CD4-positive, alpha-beta T cell treated with Interleukin-17A for 1 hour (primary cell): ENCODE results near the gene TTC34.
"Not testable (repeated sequence)": the region's sequence is repeated elsewhere in the genome, so short reads cannot be mapped to it uniquely, and the experiment has no call there.

ENCODE experiments used
- DNase-seq: peaks from one replicate; pipeline ENCODE4 v3.0.0-alpha.2; 2020

TTC34 gene

DNA sequence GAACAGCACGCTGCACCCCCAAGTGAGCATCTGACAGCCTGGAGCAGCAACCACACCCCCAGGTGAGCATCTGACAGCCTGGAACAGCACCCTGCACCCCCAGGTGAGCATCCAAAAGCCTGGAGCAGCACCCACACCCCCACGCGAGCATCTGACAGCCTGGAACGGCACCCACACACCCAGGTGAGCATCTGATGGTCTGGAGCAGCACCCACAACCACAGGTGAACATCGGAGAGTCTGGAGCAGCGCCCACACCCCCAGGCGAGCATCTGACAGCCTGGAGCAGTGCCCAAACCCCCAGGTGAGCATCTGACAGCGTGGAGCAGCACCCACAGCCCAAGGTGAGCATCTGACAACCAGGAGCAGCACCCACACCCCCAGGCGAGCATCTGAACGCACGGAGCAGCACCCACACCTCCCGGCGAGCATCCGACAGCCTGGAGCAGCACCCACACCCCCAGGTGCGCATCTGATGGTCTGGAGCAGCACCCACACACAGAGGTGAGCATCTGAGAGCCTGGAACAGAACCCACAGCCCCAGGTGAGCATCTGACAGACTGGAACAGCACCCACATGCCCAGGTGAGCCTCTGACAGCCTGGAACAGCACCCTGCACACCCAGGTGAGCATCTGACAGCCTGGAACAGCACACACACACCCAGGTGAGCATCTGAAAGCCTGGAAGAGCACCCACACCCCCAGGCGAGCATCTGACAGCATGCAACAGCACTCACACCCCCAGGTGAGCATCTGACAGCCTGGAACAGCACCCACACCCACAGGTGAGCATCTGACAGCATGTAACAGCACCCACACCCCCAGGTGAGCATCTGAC lies 145.7 kb downstream of the TTC34 start:
- not testable (repeated sequence) for DNase-seq

DNA sequence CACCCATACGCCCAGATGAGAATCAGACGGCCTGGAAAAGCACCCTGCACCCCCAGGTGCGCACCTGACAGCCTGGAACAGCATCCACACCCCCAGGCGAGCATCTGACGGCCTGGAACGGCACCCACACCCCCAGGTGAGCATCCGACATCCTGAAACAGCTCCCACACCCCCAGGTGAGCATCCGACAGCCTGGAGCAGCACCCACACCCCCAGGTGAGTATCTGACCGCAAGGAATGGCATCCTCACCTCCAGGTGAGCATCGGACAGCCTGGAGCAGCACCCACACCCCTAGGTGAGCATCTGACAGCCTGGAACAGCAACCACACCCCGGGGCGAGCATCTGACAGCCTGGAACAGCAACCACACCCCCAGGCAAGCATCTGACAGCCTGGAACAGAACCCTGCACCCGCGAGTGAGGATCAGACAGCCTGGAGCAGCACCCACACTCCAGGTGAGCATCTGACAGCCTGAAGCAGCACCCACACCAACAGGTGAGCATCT lies 147.0 kb downstream of the TTC34 start:
- DNase-seq = not testable (repeated sequence)

DNA sequence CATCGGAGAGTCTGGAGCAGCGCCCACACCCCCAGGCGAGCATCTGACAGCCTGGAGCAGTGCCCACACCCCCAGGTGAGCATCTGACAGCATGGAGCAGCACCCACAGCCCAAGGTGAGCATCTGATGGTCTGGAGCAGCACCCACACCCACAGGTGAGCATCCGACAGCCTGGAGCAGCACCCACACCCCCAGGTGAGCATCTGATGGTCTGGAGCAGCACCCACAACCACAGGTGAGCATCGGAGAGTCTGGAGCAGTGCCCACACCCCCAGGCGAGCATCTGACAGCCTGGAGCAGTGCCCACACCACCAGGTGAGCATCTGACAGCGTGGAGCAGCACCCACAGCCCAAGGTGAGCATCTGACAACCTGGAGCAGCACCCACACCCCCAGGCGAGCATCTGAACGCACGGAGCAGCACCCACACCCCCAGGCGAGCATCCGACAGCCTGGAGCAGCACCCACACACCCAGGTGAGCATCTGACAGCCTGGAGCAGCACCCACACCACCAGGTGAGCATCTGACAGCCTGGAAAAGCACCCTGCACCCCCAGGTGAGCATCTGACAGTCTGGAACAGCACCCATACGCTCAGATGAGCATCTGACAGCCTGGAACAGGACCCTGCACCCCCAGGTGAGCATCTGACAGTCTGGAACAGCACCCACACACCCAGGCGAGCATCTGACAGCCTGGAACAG lies 147.6 kb downstream of the TTC34 start:
- not testable (repeated sequence) for DNase-seq

DNA sequence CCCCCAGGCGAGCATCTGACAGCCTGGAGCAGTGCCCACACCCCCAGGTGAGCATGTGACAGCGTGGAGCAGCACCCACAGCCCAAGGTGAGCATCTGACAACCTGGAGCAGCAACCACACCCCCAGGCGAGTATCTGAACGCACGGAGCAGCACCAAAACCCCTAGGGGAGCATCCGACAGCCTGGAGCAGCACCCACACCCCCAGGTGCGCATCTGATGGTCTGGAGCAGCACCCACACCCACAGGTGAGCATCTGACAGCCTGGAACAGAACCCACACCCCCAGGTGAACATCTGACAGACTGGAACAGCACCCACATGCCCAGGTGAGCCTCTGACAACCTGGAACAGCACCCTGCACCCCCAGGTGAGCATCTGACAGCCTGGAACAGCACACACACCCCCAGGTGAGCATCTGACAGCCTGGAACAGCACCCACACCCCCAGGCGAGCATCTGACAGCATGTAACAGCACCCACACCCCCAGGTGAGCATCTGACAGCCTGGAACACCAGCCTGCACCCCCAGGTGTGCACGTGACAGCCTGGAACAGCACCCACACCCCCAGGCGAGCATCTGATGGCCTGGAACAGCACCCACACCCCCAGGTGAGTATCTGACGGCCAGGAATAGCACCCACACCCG lies 148.4 kb downstream of the TTC34 start:
- not testable (repeated sequence) for DNase-seq

DNA sequence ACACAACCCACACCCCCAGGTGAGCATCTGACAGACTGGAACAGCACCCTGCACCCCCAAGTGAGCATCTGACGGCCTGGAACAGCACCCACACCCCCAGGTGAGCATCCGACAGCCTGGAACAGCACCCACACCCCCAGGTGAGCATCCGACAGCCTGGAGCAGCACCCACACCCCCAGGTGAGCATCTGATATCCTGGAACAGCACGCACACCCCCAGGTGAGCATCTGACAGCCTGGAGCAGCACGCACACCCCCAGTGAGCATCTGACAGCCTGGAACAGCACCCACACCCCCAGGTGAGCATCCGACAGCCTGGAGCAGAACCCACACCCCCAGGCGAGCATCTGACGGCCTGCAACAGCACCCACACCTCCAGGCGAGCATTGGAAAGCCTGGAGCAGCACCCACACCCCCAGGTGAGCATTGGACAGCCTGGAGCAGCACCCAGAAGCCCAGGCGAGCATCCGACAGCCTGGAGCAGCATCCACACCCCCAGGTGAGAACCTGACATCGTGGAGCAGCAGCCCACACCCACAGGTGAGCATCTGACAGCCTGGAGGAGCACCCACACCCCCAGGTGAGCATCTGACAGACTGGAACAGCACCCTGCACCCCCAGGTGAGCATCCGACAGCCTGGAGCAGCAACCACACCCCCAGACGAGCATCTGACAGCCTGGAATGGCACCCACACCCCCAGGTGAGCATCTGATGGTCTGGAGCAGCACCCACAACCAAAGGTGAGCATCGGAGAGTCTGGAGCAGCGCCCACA lies 149.2 kb downstream of the TTC34 start:
- not testable (repeated sequence) for DNase-seq

DNA sequence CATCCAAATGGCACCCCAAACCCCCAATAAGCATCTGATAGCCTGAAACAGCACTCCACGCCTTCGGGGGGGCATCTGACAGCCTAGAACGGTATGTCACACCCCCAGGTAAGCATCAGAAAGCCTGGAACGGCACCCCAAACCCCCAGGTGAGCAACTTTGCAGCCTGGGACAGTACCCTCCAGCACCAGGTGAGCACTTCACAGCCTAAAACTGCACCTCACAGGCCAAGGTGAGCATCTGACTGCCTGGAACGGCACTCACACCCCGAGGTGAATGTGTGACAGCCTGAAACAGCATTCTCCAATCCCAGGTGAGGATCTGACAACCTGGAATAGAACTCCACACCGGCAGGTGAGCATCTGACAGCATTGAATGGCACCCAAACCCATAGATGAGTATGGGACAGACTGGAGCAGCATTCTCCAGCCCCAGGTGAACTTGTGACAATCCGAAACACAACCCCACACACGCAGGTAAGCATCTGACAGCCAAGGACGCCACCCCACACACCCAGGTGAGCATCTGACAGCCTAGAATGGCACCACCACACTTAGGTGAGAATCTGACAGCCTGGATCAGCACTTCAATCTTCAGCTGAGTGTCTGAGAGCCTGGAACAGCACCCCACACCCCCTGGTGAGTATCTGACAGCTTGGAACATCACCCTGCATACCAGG lies 150.4 kb downstream of the TTC34 start:
- DNase-seq = no peak

DNA sequence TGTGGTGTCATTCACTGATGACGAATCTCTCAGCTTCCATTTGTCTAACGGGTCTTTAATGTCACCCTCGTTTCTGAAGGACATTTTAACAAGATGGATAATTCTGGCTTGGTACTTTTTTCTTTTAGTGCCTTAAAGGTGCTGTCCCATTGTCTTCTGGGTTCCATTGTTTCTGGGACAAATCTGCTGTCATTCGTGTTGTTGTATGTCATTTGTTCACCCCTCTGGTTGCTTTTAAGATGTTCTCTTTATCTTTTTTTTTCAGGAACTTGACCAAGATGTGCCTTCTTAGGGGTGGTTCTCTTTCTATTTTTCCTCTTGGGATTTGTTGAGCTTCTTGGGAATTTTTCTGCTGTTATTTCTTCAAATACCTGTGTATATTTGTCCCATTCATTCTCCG lies 154.7 kb downstream of the TTC34 start:
- DNase-seq = no peak

DNA sequence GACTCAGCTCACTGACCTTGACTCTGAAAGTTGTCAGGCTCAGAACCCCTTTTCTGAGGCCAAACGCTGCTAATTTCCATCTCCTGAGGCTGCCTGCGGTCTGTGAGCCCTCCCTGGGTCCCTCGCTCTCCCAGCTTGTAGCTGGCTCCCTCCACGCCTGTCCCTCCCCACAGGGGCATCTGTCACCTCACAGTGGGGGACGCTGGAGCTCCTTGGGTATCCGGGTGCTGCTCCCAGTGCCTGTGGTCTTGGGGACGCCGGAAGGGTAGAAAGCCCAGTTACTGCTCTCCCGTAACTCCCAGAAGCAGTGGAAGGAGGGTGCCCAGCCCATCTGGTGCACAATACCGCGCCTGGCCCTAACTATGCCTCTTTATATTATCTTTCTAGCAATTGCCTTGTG lies 155.7 kb downstream of the TTC34 start:
- DNase-seq = no peak

DNA sequence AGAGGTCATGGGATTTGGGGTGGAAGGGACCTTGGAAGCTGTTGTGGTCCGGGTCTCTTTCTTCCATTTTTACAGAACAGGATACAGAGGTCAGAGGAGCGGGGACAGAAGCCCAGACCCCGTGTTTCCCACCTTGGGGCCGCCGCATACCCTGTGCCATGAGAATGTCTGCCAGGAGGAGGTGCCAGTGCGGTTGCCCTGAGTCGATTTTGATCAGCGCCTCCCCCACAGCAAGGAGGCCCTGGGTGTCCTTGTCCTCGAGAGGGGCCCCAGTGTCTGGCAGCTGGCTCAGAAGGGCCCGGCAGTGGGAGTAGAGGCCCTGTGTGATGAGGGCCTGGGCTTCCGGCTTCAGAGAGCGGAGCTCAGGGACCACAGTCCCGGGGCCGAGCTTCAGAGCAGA lies 156.3 kb downstream of the TTC34 start:
- no peak for DNase-seq

DNA sequence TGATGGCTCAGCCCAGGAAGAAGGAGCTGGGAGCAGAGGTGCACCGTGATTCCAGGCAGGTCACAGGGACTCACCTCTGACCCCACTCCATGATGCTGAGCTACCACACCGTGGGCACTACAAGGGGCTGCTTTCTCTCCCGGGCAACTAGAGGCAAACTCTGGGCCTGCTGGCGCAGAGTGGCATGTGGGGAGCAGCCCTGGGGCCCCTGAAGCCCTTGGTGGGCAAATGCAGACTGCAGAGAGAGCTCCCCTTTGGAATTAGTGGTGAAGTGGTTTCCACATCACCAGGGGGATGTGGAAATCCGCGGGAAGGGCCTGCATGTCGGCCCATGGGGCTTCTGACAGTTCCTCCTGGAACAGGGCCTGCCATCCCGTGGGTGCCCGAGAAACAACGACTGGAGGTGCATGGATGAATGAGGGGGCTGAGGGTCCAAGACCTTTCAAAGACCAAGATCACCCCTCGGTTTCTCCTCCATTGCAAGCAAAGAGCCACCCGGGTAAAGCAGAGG lies 156.8 kb downstream of the TTC34 start:
- no peak for DNase-seq

DNA sequence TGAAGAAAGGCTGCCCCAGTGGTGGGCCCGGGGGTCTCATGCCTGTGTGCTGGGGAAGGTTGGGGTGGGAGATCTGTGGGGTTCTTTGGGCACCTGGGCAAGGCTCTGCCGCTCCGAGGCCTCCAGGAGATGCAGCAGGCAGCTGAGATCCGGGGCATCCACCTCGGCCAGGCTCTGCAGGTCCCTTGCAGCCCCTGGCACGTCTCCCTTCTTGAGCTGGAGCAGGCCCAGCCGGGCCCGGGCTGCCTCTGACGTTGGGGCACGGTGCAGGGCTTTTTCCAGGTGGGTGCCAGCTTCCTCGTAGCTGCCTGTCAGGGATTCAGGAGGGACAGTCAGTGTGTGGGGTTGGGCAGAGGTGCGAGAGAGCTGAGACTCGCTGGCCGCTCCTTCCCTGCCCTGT lies 157.3 kb downstream of the TTC34 start:
- no peak for DNase-seq

DNA sequence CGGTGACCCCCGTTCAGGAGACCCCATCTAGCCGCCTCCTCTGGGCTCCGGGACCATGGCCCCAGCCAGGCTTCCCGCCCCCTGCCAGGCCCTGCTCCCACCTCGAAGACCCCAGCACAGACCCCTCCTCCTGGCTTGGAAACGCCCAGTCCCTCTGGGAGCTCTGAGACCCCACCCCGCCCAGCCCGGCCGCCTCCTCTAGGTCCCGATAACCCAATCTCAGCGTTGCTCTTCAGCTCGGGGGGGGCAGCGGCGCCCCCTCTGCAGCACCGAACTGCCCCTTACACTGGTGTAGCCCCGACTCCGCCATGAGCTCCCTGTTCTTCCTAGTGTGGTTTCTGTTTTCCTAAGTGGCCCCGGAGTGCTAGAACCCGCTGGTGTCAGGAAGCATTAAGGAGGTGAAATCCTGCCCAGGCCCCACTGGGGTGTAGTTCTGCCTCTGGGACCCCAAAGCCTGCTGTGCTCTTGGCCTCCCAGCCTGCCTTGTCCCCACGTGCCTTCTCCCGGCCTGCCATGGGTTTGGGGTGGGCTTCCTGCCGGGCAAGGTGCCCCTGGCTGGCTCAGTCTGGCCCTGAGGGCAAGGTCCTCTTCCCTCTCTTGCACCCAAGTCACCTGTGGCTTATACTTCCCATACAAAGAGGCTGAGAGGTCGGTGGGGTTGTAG lies 157.9 kb downstream of the TTC34 start:
- no peak for DNase-seq

DNA sequence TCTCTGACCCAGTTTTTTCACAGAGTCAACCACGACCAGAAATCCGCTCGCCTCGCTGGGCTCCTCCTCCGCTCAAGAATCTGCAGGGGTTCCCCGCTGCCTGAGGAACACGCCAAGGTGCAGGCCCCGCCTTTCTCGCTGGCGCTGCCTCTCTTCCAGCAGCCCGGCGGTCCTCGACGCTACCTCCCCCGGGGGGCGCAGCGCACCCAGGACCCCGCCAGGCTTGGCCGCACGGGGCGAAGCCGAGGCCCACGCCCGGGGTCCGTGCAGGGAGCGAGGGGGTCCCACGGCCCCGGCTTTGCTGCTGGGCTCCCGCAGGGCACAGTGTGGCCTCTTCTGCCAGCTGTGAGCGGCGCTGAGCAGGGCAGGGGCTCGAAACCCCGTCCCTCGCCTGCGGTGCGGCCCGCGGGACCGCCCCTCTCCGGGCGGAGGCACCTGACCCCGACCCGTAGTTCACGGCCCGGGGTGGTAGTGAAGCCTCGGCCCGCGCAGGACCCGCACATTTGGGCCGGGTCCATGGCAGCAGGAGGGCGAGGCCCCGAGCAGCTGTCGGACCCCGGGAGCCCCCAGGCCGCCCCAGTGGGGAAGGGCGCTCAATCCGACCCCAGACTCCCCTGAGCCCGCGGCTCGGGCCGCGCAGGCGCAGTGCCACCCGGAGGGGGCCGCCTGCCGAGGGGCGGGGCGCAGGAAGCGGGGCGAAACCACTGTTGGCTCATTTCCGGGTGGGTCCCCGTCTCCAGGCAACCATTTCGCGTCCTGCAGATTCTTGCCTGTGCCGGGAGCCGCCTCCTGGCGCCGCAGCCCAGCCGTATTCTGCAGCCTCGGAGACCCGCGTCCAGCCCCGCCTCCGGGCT lies 158.7 kb downstream of the TTC34 start:
- peak; percentile 95 for DNase-seq

DNA sequence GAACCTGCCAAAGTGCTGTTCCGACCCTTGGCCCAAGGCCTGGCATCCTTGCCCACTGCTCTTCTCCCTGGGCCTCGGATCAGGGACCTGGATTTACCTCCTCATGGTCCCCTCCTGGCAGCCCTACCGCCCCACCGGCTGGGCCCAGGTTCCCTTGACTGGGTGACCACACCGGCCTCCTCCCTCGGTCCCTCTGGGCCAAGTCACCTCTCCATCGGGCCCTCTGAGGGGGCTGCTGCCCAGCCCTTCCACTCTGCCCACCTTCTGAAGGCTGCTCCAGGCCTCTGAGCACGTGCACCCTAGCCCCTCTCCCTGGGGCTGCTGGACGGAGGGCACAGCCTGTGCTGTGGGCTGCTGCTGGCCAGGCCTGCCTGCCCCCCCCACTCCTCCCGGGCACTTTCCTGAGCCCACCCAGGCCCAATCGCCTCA lies 159.3 kb downstream of the TTC34 start:
- DNase-seq = no peak

DNA sequence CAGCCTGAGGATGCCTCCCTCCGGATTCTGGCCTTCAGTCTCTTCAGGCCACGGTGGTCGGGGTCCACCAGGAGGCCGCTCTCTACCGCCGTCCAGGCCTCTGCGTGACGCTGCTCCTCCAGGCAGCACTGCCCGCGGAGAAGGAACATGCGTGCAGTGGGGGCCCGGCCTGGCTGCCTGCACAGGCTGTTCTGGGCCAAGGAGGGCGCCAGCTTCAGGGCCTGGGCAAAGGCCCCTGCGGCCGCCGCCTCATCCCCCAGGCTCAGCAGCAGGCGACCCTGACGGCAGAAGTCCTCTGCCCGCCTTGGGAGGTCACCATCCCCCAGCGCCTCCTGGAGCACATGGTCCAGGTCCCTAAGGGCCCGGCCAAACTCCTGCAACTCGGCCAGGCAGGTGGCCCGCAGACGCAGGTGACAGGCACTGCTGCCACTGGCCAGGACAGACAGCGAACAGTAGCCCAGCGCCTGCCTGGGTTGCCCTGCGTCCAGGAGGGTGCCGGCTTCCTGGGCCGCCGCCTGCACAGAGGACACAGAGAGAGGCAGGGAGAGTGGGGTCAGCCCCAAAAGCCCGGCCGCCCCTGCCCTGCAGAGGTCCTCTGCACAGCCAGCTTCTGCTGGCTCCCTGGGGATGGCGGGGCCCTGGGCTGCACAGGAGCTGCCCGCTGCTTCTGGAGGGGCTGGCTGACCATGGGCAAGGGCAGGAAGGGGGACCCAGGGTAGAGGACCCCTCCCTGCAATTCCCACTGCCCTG lies 159.9 kb downstream of the TTC34 start:
- no peak for DNase-seq

DNA sequence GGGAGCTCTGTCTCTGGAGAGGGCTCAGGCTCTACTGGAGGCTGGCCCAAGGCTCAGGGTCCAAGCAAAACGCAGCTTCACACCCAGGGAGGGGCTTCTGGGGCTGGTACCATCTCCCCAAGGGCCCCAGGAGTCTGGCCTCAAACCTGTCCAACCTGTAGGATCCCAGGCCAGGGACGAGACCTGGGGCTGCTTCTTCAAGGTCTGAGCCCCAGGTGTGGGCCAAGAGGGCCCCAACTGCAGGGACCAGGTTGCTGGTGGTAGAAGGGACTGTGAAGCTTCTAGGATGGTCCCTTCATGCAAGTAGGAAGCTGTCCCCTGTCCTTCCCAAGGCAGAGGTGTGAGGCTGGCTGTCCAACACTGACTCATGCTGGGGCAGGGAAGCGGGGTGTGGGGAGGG lies 160.9 kb downstream of the TTC34 start:
- DNase-seq = no peak

DNA sequence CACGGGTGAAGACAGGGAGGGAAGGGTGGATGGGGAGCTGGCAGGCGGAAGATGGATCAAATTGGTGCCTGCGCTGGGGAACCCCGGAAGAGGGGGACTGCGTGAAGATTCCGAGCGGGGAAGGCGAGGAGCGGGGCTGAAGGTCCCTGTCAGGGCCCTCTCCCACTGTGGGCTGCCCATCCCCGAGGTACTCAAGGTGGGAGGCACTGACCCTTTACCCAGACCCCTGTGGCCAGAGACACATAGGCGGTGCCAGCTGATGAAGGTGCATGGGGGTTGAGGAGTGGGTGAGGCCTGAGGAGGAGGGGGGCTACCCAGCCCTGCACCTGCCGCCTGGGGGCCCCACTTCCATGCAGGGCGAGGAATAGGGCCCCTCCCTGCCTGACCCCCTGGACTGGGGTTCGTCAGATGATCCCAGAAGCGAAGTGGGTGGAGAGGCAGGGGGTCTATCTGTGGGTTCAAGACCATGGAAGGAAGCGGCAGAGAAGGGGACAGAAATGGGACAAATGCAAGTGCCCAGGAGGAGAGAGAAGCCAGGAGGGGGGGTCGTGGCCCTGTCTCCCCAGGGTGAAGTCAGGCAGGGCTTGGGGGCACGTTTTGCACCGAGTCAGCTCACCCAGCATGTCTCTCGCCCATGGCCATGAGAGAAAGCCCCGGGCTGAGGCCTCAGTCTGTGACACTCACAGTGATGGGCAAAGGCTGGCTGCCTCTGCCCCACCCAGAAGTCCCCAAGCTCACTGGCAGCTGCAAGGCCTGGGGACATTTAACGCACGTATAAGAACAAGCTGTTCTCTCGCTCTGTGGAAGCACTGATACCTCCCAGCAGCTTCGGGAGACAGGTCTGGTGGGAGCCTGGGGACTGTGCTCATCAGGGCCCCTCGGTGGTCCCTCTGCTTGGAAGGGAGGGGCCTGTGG lies 161.6 kb downstream of the TTC34 start:
- no peak for DNase-seq

DNA sequence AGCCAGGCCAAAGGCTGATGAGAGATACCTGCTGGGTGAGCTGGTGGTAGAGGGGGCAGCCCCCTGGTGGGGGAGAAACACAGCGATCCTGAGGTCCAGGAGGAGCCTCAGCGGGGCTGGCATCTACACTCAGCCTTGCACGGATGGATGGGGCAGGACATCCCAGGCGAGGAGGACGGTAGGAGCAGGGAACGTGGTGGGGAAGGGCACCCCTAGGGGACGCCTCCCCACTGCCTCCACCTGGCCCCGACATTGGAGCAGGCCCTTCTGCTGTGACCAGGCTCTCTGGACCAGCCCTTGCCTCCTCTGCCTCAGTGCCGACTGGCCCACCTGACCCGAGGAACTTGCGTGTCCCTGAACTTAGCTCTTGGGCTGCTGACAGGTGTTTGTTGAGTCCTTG lies 162.3 kb downstream of the TTC34 start:
- no peak for DNase-seq
